ENCODE results near the gene STEAP1B.

GRCh38 chr7:22549051-22549450, 49.1 kb upstream of the STEAP1B start:
- TF ChIP-seq POLR2AphosphoS5 (IDR thresholded peaks at IDR 0.05) = no peak
- no peak for TF ChIP-seq CTCF (IDR thresholded peaks at IDR 0.05)
- no peak for TF ChIP-seq EP300 (IDR thresholded peaks at IDR 0.05)
